Mesenchymal stem cell (in vitro differentiated cells and primary cell): Measurements from ENCODE around the gene SLC35D2.

Experiments
- DNase-seq: peaks from one replicate; pipeline ENCODE4 v3.0.0-alpha.2; 2013
- H2AFZ ChIP-seq: one replicate; pipeline ENCODE4 v1.6.1; 2013; ENCODE audit warnings: low read depth, mild to moderate bottlenecking, control low read depth, inconsistent platforms, low read length, moderate library complexity
- H2AK5ac ChIP-seq: 2 replicates; pipeline ENCODE4 v1.6.1; 2013; ENCODE audit warnings: low read length, moderate library complexity, mild to moderate bottlenecking, inconsistent platforms; ENCODE audit not compliant: severe bottlenecking
- H2BK120ac ChIP-seq: one replicate; pipeline ENCODE4 v1.6.1; 2013; ENCODE audit warnings: low read depth, mild to moderate bottlenecking, inconsistent platforms, low read length, moderate library complexity
- H2BK12ac ChIP-seq, 2 experiments: one replicate each; pipeline ENCODE4 v1.6.1; 2013; ENCODE audit warnings: inconsistent platforms in 2 of 2, low read length in 2 of 2, mild to moderate bottlenecking in 2 of 2, moderate library complexity in 2 of 2, control low read depth in 1 of 2
- H2BK15ac ChIP-seq: one replicate; pipeline ENCODE4 v1.6.1; 2013; ENCODE audit warnings: mild to moderate bottlenecking, low read depth, inconsistent platforms; ENCODE audit not compliant: poor library complexity, severe bottlenecking
- H2BK5ac ChIP-seq: 2 replicates; pipeline ENCODE4 v1.6.1; 2013; ENCODE audit warnings: low read depth, mild to moderate bottlenecking, low read length, control low read depth, inconsistent platforms; ENCODE audit not compliant: poor library complexity, severe bottlenecking
- H3K14ac ChIP-seq, 2 experiments: one replicate each; pipeline ENCODE4 v1.6.1; 2013; ENCODE audit warnings: inconsistent platforms in 2 of 2, low read length in 2 of 2, control low read depth in 1 of 2, mild to moderate bottlenecking in 1 of 2, moderate library complexity in 1 of 2
- H3K18ac ChIP-seq, 2 experiments: one replicate each; pipeline ENCODE4 v1.6.1; 2013; ENCODE audit warnings: inconsistent platforms in 2 of 2, low read length in 2 of 2, control low read depth in 1 of 2, low read depth in 1 of 2, mild to moderate bottlenecking in 1 of 2
- H3K23ac ChIP-seq, 2 experiments: one replicate each; pipeline ENCODE4 v1.6.1; 2013; ENCODE audit warnings: inconsistent platforms in 2 of 2, low read length in 2 of 2, mild to moderate bottlenecking in 2 of 2, moderate library complexity in 2 of 2, control low read depth in 1 of 2
- H3K27ac ChIP-seq: 2 replicates; pipeline ENCODE4 v1.5.1; 2013; ENCODE audit warnings: mild to moderate bottlenecking, moderate library complexity, low read length, control low read depth, inconsistent platforms; ENCODE audit not compliant: poor library complexity, severe bottlenecking
- H3K27me3 ChIP-seq, 2 experiments: 2 replicates each; pipeline versions ENCODE4 v1.6.1 to v1.7.0; 2013; ENCODE audit warnings: low read length in 2 of 2, mild to moderate bottlenecking in 2 of 2, moderate library complexity in 2 of 2, control low read depth in 1 of 2, inconsistent platforms in 1 of 2; ENCODE audit not compliant: control insufficient read depth in 1 of 2, insufficient read depth in 1 of 2
- H3K36me3 ChIP-seq, 2 experiments: 2 replicates each; pipeline versions ENCODE4 v1.6.1 to v1.7.0; 2013; ENCODE audit warnings: low read length in 2 of 2, control low read depth in 1 of 2, inconsistent platforms in 1 of 2, low read depth in 1 of 2, mild to moderate bottlenecking in 1 of 2; ENCODE audit not compliant: insufficient read depth in 2 of 2, control insufficient read depth in 1 of 2
- H3K4ac ChIP-seq, 2 experiments: one replicate each; pipeline ENCODE4 v1.6.1; 2013; ENCODE audit warnings: inconsistent platforms in 2 of 2, low read length in 2 of 2, mild to moderate bottlenecking in 2 of 2, moderate library complexity in 2 of 2, control low read depth in 1 of 2, low read depth in 1 of 2
- H3K4me1 ChIP-seq: 2 replicates; pipeline ENCODE4 v1.6.1; 2013; ENCODE audit warnings: low read depth, low read length, control low read depth; ENCODE audit not compliant: control insufficient read depth, insufficient read depth
- H3K4me2 ChIP-seq: 2 replicates; pipeline ENCODE4 v1.6.1; 2013; ENCODE audit warnings: low read length, mild to moderate bottlenecking, inconsistent platforms; ENCODE audit not compliant: poor library complexity, severe bottlenecking
- H3K4me3 ChIP-seq, 2 experiments: 2 replicates each; pipeline versions ENCODE4 v1.5.1 to v1.7.0; 2013; ENCODE audit warnings: low read length in 2 of 2, mild to moderate bottlenecking in 2 of 2, control low read depth in 1 of 2, low read depth in 1 of 2; ENCODE audit not compliant: insufficient read depth in 1 of 2
- H3K79me1 ChIP-seq: replicated peaks from 2 replicates; pipeline ENCODE4 v1.6.1; 2013; ENCODE audit warnings: mild to moderate bottlenecking, control low read depth, low read length, inconsistent platforms; ENCODE audit not compliant: poor library complexity, severe bottlenecking
- H3K9ac ChIP-seq: 2 replicates; pipeline ENCODE4 v1.7.0; 2013; ENCODE audit warnings: mild to moderate bottlenecking, low read length, moderate library complexity
- H3K9me3 ChIP-seq: 2 replicates; pipeline ENCODE4 v1.7.0; 2013; ENCODE audit warnings: mild to moderate bottlenecking, low read length; ENCODE audit not compliant: control insufficient read depth
- H4K8ac ChIP-seq: one replicate; pipeline ENCODE4 v1.6.1; 2013; ENCODE audit warnings: inconsistent platforms, mild to moderate bottlenecking, low read length, moderate library complexity
- H4K91ac ChIP-seq: one replicate; pipeline ENCODE4 v1.6.1; 2013; ENCODE audit warnings: mild to moderate bottlenecking, low read length, inconsistent platforms
- WGBS: methylation state at CpG from one replicate; pipeline ENCODE4 v1.1.7; 2013; ENCODE audit warnings: mixed read lengths; 5-methylcytosine and 5-hydroxymethylcytosine counted together

The SLC35D2 gene

DNA sequence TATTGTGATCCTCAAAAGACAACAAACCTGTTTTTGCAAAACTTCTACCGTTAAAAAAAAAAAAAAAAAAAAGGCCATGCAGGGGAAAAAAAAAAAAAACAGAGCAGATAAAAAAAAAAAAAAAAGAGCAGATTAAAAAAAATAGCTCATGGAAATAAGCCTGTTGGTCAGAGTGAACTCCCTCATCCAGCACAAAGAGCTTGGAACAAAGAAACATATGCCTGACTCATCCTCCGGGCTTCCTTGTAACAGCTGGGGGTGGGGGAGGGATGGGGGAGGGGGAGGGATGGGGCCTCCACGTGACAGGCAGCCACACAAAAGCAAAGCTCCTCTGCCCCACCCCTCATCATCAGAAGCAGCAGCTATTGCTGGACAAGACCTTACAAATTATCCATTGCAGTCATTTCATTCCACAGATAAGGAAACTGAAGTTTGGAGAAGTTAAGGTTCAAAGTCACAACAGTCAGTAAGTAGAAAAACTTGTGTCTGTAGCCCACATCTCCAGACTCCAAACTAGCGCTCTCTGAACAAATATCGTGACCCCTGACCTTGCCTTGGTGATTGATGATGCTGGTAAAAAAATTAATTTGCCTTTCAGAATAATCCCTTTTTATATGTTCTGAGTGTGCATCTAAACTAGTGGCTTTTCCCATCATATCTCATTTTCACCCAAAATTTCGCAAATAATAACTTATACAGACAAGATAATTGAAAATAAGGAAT, 38.9 kb downstream of the SLC35D2 start:
- no peak overlapping the region for H2BK15ac ChIP-seq
- no peak overlapping the region for H3K4ac ChIP-seq
- peak overlapping the region; percentile 82 for H3K27ac ChIP-seq
- no peak overlapping the region for H3K4me2 ChIP-seq
- peaks cover 5% of the 10 kb centered on the region for H3K9me3 ChIP-seq
- peak overlapping the region; percentile 31 for H2AK5ac ChIP-seq
- H3K79me1 ChIP-seq, result peaks cover 10% of the 10 kb centered on the region
- WGBS, result no CpG with 5 or more reads among the region's 6 CpGs
- H3K9ac ChIP-seq, result peak overlapping the region; percentile 73
- no peak overlapping the region for H3K14ac ChIP-seq
- H3K23ac ChIP-seq, result no peak overlapping the region
- peak; percentile 86 for DNase-seq
- no peak overlapping the region for H2BK120ac ChIP-seq
- no peak overlapping the region for H4K8ac ChIP-seq
- no peak overlapping the region for H2BK5ac ChIP-seq
- H3K18ac ChIP-seq, result no peak overlapping the region
- no peak overlapping the region for H2BK12ac ChIP-seq
- H3K4me1 ChIP-seq, result peaks cover 6% of the 10 kb centered on the region
- peak overlapping the region in 1 of 2 experiments; percentile 48 for H3K4me3 ChIP-seq
- H4K91ac ChIP-seq, result no peak overlapping the region
- no peak overlapping the region for H2AFZ ChIP-seq
- H3K27me3 ChIP-seq, result no peaks in the 10 kb centered on the region
- H3K36me3 ChIP-seq, result peaks cover 21 to 29% of the 10 kb centered on the region in 2 experiments

DNA sequence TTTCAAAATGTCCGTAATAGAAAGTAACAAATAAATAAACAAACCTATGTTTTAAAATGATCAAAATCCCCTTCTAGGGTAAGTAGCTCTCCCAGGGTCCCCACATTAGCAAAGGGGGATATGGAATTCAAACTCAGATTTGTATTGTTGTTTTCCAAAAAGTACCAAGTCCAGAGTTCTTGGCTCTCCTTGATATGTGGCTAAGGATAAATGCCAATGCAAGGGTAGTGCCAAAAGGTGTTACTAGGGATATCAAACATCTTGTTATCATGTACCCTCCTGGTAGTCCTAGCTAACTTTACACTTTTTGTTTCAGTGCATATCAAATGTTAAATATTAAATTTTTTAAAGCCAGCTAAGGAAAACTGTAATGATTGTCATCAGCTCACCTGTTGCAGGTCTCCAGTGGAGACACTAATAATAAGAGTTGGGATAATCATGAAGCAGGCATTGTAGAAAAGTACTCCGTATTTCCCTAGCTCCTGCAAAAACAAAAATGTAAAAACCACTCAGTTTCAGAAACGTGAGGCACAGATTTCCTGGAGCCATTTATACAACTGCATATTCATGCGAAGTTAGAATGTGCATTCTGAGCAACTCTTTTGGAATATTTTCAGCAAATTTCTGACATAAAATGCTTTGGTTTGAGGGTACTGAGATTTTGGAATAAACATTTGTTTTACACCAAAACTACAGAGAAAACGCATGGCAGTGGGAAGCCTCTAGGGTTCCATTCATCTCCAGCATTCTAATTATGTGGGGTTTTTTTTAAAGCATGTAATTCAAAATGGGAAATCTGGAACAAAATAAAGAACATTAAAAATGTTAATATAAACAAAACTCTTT, 39.8 kb downstream of the SLC35D2 start:
- H3K27me3 ChIP-seq, result no peaks in the 10 kb centered on the region
- 88% methylated on average over 3 of the region's 5 CpGs for WGBS
- H3K4me3 ChIP-seq, result peak overlapping the region in 1 of 2 experiments; percentile 27
- H2AK5ac ChIP-seq, result peak overlapping the region; percentile 54
- H3K79me1 ChIP-seq, result peaks cover 10% of the 10 kb centered on the region
- no peak overlapping the region for H3K14ac ChIP-seq
- peaks cover 19 to 22% of the 10 kb centered on the region in 2 experiments for H3K36me3 ChIP-seq
- H3K9ac ChIP-seq, result peak overlapping the region; percentile 73
- H3K23ac ChIP-seq, result no peak overlapping the region
- no peak overlapping the region for H3K4me2 ChIP-seq
- H2AFZ ChIP-seq, result no peak overlapping the region
- peaks cover 5% of the 10 kb centered on the region for H3K9me3 ChIP-seq
- H3K18ac ChIP-seq, result no peak overlapping the region
- H3K4me1 ChIP-seq, result peaks cover 10% of the 10 kb centered on the region
- H2BK5ac ChIP-seq, result no peak overlapping the region
- H4K91ac ChIP-seq, result no peak overlapping the region
- no peak overlapping the region for H3K4ac ChIP-seq
- no peak overlapping the region for H2BK12ac ChIP-seq
- no peak overlapping the region for H4K8ac ChIP-seq
- peak overlapping the region; percentile 68 for H3K27ac ChIP-seq
- no peak overlapping the region for H2BK120ac ChIP-seq
- DNase-seq, result no peak
- H2BK15ac ChIP-seq, result no peak overlapping the region

DNA sequence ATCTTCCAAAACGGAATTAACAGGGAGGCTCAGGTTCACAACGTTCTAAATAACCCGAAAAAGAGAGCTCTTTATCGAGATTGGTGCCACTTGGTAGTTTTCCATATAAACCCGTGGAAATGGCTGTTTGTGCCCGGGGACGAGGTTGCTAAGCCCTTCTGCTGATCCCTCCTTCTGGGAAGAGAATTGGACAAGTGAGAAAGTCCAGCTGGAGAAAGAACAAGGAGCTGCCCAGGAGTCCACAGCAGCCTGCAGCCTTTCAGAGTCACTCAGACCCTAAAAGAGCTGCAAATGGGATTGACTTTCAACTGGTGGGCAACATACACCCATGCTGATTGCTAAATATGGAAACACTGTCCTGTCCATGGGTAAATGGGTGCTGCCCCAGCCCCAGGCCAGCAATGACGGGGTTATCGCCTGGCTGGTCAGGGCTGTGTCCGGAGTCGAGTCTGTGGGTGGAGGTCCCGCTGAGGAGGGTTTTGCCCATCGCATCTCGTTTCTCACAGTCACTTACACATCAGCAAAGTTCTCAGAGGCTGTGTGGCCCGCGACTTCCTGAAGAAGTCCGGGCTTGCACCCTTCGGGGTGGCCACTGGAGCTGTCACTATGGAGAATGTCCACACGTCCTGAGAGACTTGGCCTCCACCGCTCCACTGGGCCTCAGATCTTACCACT, 40.8 kb downstream of the SLC35D2 start:
- H2AFZ ChIP-seq, result no peak overlapping the region
- no peak overlapping the region for H3K4me3 ChIP-seq
- H3K14ac ChIP-seq, result peak overlapping the region in 1 of 2 experiments; percentile 8
- peak; percentile 19 for DNase-seq
- H3K9ac ChIP-seq, result no peak overlapping the region
- peaks cover 10% of the 10 kb centered on the region for H3K4me1 ChIP-seq
- 91% methylated on average over 20 of the region's 20 CpGs for WGBS
- no peak overlapping the region for H2BK5ac ChIP-seq
- H4K8ac ChIP-seq, result peak overlapping the region; percentile 21
- no peak overlapping the region for H3K23ac ChIP-seq
- H2BK15ac ChIP-seq, result peak overlapping the region; percentile 44
- H3K27ac ChIP-seq, result no peak overlapping the region
- H2BK120ac ChIP-seq, result no peak overlapping the region
- H3K4me2 ChIP-seq, result no peak overlapping the region
- no peaks in the 10 kb centered on the region for H3K9me3 ChIP-seq
- H3K79me1 ChIP-seq, result peaks cover 10% of the 10 kb centered on the region
- no peaks in the 10 kb centered on the region for H3K27me3 ChIP-seq
- H3K36me3 ChIP-seq, result peaks cover 12% of the 10 kb centered on the region in 2 experiments
- H2AK5ac ChIP-seq, result peak overlapping the region; percentile 79
- peak overlapping the region; percentile 47 to 57 for H3K4ac ChIP-seq
- peak overlapping the region; percentile 57 for H4K91ac ChIP-seq
- peak overlapping the region in 1 of 2 experiments; percentile 87 for H2BK12ac ChIP-seq
- H3K18ac ChIP-seq, result peak overlapping the region; percentile 41 to 71

DNA sequence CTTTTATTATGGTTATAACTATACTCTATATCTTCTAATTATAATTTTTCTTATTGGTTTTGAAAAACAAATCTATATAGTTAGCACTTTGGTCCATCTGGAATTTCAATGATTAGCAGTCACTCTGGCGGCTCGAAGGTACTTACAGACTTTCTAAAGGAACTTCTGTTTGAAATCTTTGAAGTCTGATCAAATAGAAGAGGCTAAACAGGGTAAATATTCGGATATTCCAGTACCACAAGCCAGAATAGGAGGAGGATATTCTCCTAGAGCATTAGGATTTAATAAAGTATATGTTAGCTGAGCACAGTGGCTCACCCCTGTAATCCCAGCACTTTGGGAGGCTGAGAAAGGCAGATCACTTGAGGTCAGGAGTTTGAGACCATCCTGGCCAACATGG, 42.8 kb downstream of the SLC35D2 start:
- Histone ChIP-seq H3K14ac (no peak overlapping the region), H2BK120ac (no peak overlapping the region), H3K4me2 (no peak overlapping the region), H3K27ac (no peak overlapping the region), H2BK5ac (no peak overlapping the region), H4K91ac (no peak overlapping the region), H2AFZ (no peak overlapping the region), H3K4me1 (peaks cover 10% of the 10 kb centered on the region), H3K23ac (no peak overlapping the region), H3K79me1 (peaks cover 10% of the 10 kb centered on the region), H2AK5ac (no peak overlapping the region), H3K27me3 (no peaks in the 10 kb centered on the region), H3K9me3 (no peaks in the 10 kb centered on the region), H4K8ac (no peak overlapping the region), H3K18ac (no peak overlapping the region), H2BK12ac (no peak overlapping the region), H3K4me3 (no peak overlapping the region), H3K9ac (no peak overlapping the region), H2BK15ac (no peak overlapping the region), H3K4ac (no peak overlapping the region), H3K36me3 (peaks cover 7 to 16% of the 10 kb centered on the region in 2 experiments)
- no peak for DNase-seq
- WGBS, result 99% methylated on average over 3 of the region's 3 CpGs
